ENCODE data around the gene TAF3.

TAF3 gene

GRCh38 chr10:7937315-7937945 lies 119.1 kb downstream of the TAF3 start:
- DNase-seq = no peak

GRCh38 chr10:7941576-7941975 lies 123.3 kb downstream of the TAF3 start:
- no peak for DNase-seq

DNA sequence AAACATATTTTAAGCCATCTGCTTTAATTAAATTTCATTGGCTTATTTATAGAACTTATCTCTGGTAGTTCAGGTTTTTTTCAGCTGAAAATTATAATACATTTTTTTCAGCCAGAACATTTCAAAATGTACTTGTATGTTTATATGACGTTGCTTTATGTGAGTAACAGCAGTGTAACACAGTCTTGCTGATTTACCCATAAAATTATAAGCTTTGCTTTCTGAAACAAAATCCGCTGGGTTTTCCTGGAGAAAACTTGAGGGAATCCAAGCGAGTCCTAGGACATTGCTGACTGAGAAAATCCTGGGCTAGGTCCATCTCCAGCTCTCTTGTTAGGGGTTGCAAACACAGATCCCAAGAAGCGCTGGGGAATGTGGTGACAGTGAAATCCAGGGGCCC lies 124.0 kb downstream of the TAF3 start:
- DNase-seq = no peak

- DNase-seq = no peak
Measured at GRCh38 chr10:7942859-7943258, 124.6 kb downstream of the TAF3 start.

- DNase-seq = no peak
Measured at GRCh38 chr10:7944215-7944480, 125.8 kb downstream of the TAF3 start.

DNA sequence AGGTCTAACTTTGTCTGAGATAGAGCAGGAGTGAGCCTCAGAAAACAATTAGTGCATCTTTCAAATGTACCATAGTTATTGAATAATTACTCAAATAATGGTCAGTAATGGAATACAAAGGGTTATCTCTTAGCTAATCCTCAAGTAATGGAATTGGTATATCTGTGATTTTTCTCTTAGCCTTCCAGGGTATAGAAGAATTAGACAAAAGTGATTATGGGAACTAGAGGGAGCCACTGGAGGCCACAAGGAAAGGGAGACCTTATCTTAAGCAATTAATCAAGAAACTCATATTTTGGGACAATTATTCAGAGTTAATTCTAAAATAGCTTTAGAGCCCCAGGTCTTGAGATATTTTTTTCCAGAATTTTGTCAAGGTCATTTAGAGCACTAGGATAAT lies 126.2 kb downstream of the TAF3 start:
- DNase-seq = no peak

- no peak for DNase-seq
Measured at GRCh38 chr10:7945034-7945433, 126.7 kb downstream of the TAF3 start.

- no peak for DNase-seq
Measured at GRCh38 chr10:7945469-7946187, 127.3 kb downstream of the TAF3 start.

DNA sequence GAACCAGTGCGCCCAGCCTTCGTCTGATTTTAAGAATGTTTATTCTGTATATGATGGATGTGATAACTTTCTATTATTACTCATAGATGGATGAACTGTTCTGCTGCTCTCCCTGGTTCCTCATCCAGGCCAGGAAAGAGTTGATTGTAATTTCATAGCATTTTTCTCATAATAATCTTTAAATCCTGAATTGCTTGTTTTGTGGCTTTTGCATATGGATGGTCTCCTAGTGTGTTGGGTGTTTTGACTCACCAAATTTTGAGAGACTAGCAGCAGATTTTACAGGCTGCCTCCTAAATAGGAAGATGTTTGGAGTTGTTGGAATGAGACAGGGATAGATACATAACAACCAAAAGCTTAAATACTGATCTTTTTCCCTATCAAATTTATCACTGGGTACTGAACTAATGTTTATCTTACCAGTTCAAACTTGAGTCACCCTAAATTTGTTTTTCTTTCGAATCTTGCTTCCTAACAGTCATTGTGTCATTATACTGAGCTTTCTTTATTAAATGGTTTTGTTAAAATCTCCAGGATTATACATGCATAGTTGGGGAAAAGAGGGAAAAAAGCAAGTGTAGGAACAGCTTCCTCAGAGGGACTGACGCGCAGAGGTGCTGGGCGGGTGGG lies 130.2 kb downstream of the TAF3 start:
- no peak for DNase-seq

GRCh38 chr10:7950981-7951847 lies 132.9 kb downstream of the TAF3 start:
- no peak for DNase-seq

GRCh38 chr10:7952266-7952665 lies 134.0 kb downstream of the TAF3 start:
- DNase-seq = no peak

DNA sequence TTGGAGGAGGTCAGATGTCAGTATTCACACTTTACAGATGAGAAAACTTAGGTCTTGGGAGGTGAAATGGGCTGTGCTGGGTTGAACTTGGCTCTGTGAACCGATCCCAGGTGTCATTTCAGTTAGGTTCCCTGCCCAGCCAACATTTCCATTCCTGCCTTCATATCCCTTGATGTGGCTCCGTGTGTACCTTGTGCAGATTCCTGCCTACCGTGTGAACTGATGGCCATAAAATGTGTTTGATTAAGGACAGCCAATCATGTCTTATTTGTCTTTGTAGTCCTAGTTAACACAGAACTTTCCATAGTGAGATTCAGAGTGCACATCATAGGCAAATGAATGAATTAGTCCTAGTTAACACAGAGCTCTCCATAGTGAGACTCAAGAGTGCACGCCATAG lies 135.1 kb downstream of the TAF3 start:
- DNase-seq = no peak

GRCh38 chr10:7955446-7955845 lies 137.1 kb downstream of the TAF3 start:
- no peak for DNase-seq

GRCh38 chr10:7956508-7956907 lies 138.2 kb downstream of the TAF3 start:
- peak; percentile 61 for DNase-seq

- DNase-seq = no peak
Measured at GRCh38 chr10:7957591-7957990, 139.3 kb downstream of the TAF3 start.

- no peak for DNase-seq
Measured at GRCh38 chr10:7958442-7958841, 140.1 kb downstream of the TAF3 start.

- no peak for DNase-seq
Measured at GRCh38 chr10:7960108-7960507, 141.8 kb downstream of the TAF3 start.

- DNase-seq = no peak
Measured at GRCh38 chr10:7962592-7962991, 144.3 kb downstream of the TAF3 start.

DNA sequence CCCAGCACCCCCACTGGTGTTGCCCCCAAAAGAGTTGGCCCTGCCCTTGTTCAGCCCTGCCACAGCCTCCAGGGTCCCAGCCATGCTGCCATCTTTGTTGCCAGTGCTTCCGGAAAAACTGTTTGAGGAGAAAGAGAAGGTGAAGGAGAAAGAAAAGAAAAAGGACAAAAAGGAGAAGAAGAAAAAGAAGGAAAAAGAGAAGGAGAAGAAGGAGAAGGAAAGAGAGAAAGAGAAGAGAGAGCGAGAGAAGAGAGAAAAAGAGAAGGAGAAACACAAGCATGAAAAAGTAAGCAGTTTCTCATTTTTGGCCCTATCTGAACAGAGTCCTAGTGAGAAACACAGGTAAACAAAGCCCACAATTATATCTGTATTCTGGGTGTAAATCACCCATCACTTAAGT lies 147.2 kb downstream of the TAF3 start:
- no peak for DNase-seq

- no peak for DNase-seq
Measured at GRCh38 chr10:7967035-7967434, 148.7 kb downstream of the TAF3 start.

DNA sequence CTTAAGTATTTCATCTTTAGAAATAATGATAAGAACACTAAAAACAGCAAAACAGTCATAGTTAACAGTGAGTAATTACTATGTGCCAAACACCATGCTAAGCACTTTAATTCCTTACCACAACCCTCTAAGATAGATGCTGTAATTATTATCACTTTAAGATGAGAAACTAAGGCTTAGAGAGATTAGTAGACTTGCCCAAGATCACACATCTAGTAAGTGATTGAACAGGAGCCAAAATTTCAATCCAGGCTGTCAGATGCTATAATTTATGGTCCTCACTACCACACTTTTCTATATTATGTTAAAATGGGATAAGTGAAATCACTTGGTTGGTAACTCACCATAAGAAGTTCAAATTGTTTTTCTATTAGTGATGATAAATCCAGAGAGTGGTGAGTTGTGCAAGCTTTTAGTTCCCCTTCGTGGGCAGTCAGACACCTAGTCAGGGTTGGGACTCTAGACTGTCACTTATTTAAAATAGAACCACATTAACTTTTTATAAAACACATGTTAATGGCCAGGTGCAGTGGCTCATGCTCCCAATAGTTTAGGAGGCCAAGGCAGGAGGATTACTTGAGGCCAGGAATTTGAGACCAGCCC lies 150.3 kb downstream of the TAF3 start:
- no peak for DNase-seq

DNA sequence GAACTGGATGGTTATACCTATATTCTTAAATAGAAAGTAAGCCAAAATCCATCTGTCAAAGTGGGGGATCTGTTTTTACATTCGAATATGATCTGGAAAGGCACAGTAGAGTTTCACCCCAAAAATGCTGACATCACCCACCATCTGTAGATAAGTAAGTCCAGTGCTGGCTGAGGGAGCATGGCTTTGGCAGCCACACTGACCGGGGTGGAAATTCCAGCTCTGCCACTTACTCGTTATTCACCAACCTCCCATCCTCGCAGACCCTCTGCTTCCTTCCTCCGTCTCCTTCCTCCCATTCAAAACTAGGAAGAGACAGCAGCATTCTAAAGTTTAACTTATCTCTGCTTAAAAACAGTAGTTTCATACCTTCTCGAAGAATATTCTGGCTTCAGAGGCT lies 151.3 kb downstream of the TAF3 start:
- DNase-seq = no peak

DNA sequence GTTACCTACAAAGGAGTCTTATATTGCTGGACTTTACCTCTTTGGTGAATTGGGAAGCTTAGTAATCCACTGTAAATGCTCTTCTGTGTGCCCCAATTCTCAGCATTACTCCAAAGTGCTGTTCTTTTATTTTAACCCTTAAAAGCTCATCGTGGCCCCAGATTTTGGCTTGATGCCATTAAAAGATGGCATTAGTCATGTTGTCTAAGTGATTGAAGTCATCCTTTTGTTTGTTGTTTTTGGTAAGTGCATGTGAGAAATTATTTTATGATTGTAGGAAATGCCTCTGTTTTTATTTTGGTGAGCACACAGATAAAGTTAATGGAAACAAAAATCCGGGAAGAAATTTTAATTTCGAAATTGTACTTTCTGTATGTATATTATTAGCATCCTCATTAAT lies 153.6 kb downstream of the TAF3 start:
- DNase-seq = no peak
